Ecto neural progenitor cell (in vitro differentiated cells): Measurements from ENCODE around the gene DPH2.

Source experiments
- DNase-seq: peaks from one replicate; pipeline ENCODE4 v3.0.0-alpha.2; 2018; ENCODE audit warnings: low spot score

The DPH2 gene

DNA sequence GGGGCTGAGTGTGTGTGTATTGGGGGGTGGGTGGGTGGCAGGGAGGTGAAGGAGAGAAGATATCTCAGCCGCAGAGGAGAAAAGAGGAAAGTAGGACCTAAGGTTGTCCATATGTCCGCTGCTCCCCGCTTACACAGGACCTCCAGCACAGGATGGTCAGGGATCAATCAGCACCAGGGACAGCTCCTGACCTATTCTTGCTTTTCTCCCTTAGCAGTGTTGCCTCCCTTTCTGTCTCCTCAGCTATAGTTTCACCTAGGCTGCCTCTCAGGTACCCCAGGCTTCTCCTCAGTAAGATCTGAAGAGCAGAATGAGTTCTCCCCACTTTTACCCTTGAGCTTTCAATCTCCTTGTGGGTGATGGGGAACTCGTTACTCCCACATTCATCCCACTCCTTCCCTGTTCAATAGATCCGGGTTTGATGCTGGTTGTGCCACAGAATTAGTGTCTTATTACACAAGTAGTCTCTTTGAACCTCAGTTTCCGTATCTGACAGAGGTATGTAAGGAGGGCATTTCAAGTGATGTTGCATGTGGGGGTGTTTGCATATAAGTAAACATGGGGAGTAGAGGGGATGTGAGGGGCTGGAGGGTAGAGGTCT lies 1.4 kb upstream of the DPH2 start:
- DNase-seq, result no peak

DNA sequence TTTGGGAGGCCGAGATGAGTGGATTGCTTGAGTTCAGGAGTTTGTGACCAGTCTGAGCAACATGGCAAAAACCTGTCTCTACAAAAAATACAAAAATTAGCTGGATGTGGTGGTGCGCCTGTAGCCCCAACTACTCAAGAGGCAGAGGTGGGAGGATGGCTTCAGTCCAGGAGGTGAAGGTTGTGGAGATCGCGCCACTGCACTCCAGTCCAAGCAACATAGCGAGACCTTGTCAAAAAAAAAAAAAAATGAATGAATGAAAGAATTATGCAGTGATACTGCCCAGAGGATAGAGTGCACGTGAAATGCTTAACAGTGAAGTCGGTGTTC lies 429 bp upstream of the DPH2 start:
- DNase-seq, result no peak

DNA sequence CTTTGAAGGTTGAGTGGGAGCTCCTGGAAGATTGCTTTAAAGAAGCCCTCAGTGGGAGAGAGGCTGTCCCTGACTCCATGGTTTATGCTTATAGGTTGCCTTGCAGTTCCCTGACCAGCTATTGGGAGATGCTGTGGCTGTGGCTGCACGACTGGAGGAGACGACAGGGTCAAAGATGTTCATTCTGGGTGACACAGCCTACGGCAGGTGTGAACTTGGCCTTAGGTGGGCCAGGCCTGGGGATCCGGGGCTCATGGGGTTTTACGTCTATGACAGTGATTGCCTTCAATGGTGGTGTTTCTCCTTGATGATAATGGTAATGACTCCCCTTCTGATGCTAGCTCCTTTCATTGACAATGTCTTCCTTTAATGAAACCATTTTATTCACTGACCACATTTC lies 692 bp downstream of the DPH2 start:
- DNase-seq, result no peak

DNA sequence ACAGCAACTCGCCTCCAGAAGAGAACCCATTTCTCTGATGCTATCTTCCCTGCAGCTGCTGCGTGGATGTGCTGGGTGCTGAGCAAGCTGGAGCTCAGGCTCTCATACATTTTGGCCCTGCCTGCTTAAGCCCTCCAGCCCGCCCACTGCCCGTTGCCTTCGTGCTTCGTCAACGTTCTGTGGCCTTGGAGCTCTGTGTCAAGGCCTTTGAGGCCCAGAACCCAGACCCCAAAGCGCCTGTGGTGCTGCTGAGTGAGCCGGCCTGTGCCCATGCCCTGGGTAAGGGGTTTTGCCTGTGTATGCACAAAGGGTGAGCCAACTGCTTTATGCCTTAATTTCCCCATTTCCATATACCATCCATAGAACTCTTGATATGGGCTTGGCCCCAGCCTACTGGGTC lies 1.1 kb downstream of the DPH2 start:
- DNase-seq, result no peak

DNA sequence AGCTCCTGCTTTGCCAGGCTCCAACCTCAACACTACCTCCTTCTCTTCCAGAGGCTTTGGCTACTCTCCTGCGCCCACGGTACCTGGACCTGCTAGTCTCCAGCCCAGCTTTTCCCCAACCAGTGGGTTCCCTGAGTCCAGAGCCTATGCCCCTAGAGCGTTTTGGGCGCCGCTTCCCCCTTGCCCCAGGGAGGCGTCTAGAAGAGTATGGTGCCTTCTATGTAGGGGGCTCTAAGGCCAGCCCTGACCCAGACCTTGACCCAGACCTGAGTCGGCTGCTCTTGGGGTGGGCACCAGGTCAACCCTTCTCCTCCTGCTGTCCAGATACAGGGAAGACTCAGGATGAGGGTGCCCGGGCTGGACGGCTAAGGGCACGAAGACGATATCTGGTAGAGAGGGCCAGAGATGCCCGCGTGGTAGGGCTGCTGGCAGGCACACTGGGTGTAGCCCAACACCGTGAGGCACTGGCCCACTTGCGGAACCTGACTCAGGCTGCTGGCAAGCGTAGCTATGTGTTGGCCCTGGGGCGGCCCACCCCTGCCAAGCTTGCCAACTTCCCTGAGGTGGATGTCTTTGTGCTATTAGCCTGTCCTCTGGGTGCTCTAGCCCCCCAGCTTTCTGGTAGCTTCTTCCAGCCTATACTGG lies 1.6 kb downstream of the DPH2 start:
- DNase-seq, result no peak

DNA sequence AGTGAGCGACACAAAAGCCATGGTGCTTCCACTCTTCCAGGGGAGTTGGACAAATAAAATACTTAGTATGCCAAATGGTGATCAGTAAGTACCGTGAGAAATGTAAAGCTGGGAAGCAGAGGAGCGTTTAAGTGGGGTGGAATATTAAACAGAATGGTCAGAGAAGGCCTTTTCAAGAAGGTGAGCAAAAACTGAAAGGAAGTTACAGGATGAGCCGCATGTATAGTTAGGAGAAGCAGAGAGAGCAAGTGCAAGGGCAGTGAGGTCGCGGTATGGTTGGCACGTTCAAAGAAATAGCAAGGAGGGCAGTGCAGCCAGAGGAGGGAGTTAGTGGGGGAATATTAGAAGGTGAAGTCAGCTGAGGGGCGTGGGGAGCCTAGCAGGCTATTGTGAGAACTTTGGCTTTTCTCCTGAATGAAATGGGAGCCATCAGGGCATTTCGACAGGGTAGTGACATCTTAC lies 4.2 kb downstream of the DPH2 start:
- no peak for DNase-seq

DNA sequence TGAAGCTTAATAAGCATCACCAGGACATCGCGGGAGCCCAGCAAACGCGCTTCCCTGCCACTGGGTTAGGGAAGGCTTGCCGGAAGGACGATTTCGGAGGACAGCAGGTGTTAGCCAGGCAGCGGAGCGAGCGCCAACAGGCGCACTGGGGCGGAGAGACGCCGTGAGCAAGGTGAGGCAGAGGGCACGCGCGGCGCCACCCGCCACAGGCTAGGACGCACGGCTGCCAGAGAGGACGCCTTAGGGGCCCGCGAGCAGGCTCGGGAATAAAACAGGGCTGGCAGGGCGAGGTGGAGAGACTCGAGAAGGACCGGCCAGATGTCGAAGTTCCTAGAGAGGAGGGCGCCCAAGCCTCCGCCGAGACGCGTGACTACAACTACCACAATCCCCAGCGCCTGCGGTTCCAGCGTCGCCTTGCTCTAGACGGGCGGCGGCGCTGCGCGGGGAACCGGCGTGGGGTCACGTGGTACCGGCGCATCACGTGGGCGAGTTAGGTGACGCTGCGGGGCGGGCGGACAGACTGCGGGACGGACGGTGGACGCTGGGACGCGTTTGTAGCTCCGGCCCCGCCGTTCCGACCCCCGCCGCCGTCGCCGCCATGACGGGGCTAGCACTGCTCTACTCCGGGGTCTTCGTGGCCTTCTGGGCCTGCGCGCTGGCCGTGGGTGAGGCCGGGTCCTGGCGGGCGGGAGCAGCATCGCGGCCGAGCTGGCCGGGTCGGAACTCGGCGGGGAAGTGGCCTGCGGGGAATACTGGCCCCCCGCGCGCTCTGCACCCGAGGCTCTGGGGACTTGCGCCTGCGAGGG lies 4.8 kb downstream of the DPH2 start, which contains the start of gene ATP6V0B:
TSS of gene ATP6V0B (plus strand) at position 518 of the 806 bp plus-strand sequence. CDS start at position 599, 81 bp downstream.
- DNase-seq, result peak; percentile 97

DNA sequence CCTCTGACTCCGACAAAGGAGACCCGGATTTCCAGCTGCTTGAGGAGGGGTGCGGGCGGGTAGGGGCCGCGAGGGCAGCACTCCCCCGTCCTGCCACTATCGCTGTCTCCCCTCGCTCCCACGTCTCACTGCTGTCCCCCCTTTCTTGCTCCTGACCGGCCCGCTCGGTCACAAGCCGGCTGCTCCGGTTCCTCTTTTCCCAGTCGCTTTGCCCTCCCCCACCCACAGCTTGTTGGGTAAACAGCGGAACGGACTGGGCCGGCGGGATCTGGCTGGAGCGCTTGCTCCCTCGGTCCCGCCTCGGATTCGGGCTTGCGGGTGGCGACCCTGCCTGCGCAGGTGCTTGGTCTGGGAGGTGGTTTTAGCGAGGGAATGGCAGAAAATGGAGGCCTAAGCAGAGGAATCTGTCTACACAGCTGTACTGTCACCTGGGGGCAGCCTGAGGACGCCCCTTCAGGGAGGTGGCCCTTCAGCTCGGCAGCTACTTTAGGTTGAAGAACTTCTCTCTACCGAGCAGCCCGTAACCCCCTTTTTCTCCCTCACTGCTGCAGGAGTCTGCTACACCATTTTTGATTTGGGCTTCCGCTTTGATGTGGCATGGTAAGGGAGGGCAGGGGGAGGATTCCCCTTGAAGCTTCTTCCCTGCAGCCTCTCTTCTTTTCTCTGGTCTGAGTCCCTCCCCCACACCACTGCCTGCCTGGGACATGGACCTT lies 5.6 kb downstream of the DPH2 start:
- no peak for DNase-seq

DNA sequence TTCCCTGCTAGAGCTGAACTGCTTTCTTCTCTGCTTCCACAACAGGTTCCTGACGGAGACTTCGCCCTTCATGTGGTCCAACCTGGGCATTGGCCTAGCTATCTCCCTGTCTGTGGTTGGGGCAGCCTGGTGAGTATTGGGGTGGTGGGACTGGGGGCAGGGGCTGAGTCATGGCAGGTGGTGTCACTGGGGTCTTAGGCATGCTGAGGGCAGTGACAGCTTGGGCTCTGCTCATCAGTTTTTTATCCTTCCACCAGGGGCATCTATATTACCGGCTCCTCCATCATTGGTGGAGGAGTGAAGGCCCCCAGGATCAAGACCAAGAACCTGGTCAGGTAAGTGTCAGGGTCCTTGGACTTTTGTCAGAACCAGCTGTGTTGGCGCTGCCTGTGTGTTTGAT lies 6.2 kb downstream of the DPH2 start:
- no peak for DNase-seq

DNA sequence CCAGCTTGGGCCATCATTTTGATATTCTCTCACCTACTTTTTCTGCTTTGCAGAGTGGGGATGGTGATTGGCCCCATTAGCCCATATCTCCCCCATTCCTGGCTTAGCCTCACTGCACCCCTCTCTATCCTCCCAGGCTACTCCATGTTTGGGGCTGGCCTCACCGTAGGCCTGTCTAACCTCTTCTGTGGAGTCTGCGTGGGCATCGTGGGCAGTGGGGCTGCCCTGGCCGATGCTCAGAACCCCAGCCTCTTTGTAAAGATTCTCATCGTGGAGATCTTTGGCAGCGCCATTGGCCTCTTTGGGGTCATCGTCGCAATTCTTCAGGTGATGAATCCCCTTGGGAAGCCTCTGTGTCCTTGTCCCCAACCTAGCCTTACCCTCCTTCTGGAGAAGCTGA lies 7.1 kb downstream of the DPH2 start:
- no peak for DNase-seq

DNA sequence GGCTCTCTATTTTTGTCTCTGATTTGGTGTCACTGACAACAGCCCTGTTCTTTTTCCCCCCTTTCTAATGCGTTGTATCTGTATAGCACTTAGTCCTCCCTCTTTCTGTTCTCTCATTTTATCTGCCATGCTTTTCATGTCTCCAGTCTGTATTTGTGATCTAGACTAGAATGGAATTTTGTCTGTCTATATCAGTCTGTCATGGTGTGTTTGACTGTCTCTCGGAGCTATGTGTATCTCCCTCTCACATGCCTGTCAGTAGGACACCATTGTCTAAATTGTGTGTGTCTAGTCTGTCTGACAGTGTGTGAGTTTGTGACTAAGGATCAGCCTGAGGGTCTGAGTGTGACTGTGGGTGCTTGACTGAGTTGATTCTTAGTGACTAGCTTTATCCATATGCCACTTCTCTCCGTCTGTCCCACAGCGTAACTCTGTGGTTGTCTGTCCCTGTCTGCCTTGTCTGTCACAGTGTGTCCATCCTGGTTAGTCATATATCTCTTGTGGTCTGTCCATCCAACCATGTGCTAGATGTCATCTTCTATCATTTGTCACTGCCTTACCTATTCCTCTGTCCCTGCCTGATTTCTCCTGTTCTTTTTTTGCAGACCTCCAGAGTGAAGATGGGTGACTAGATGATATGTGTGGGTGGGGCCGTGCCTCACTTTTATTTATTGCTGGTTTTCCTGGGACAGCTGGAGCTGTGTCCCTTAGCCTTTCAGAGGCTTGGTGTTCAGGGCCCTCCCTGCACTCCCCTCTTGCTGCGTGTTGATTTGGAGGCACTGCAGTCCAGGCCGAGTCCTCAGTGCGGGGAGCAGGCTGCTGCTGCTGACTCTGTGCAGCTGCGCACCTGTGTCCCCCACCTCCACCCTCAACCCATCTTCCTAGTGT lies 7.8 kb downstream of the DPH2 start:
- DNase-seq, result no peak

DNA sequence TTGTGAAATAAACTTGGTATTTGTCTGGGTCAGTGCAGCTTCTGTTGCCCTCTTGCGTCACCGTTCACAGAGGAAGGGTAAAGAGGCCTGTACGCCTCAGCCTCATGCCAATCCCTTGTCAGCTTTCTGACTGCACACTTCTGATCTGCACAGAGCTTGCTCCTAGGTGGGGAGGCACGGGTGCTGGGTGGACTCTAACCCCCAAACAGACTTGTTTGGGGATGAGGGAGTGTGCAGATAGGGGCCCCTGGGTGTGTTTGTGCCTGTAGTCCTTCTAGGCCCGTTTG lies 8.4 kb downstream of the DPH2 start:
- DNase-seq, result no peak

DNA sequence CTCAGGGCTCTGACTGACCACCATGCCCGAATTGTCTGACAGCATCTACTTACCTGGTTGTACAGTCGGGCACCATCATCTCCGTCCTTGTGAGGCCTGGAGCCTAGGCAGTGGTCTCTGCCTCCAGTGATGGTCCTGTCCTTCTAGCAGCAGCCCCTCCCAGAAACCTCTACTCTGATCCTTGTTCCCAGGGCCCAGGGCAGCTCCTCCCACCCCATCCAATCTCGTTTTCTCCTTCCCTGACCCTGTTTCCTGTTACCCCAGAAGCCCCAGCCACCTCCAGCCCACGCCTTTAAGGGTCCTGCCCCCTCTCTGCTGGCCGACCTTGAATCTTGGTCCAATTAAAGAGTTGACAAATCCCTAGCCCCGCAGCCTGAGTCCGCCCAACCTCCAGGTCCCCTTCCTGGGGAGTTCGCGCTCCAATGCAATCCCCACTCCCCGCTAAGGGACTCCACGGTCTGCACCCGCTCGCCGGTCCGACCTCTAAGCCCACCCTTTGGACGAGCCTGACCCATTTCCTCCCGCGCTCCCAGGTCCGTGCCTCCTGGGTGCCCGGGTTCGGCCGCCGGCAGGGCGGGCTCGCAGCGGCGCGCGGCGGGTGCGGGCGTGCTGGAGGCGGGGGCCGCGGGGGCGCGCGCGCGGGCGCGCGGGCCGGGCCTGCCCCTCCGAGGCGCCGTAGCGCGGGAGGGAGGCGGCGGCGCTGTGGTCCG lies 8.9 kb downstream of the DPH2 start, which contains the start of gene B4GALT2:
TSS of gene B4GALT2 (plus strand) at position 660 of the 710 bp plus-strand sequence. CDS start 1,951 bp downstream, outside the sequence.
- peak; percentile 63 for DNase-seq

DNA sequence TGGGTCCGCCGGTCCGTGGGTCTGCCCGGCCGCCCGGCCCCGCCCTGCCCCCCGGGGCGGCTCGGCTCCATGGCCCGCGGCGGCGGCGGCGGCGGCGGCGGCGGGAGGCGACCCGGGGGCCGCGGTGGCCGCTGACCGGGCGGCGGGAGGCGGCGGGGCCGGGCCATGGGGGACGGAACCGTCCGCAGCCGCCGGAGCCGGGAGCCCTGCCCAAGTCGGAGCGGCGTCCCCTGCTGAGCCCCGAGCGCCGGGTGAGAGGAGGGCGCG lies 9.4 kb downstream of the DPH2 start:
- no peak for DNase-seq

DNA sequence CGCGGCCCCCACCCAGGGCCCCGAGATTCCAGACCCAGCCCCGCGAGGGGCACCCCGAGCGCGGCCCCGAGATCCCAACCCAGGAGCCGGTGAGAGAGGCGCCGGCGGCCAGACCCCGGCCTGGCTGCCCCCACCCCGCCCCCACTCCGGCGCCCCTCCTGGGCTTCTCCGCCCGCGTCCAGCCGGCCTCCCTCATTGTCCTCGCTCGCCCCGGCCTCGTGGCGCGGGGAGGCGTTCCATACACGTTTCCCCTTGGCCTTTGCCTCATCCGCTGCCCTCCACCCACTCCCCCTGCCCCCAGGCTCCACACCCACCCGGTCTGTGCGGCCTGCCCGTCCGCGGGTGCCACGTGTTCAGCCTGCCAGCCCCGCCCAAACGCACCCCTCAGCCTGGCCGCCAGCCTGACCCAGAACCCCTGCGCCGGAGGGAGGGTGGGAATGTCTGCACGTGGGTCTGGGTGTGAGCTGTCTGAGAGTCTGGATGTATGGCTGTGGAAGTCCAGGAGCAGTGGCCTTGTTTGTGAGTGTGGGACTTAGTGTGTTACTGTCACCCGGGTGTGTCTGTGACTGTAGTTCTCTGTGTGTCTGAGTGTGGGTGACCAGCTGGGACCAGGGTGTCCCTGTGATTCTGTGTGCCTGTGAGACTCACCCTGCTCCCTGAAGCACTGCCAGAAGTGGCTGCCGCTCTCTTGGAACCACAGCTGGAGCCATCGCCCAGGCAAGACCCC lies 9.9 kb downstream of the DPH2 start:
- peak; percentile 71 for DNase-seq

DNA sequence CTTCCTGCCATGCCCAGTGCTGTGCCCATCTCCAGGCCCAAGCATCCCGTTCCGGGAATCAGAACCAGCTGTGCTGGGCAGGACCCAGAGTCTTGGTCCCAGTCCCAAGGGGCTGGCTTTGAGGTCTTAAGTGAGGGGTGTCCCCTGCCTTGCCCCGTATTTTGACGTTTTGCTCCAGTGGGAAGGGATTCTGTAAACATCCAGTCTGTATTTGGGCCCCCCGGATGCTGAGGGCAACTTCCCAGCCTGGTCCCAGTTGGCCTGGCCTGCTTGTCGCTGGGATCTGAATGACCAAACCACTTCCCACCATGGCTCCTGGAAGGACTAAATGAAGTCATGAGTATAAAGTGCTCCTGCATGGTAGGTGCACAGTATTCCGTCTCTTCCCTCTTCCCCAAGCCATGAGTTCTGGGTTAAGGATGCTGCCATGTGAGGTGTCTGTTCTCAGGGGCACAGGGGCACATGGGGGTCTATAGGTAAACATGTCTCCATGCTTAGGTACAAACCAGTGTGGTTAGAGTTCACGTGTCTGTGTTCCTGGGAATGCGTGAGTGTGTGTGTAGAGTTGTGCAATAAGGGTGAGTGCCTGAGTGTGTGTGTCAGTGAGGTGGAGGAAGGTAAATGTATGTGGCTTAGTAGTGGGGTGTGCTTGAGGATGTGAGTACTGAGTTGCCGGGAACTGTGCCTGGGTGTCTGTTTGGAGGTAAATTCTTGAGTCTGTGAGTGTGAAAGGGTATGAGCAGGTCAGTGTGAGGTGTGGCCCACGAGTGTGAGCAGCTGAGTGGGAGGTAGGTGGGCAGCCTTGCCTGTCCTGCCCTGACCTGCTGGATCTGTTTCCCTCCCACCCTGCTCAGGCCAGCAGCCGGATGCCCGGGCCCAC lies 10.7 kb downstream of the DPH2 start:
- DNase-seq, result no peak

DNA sequence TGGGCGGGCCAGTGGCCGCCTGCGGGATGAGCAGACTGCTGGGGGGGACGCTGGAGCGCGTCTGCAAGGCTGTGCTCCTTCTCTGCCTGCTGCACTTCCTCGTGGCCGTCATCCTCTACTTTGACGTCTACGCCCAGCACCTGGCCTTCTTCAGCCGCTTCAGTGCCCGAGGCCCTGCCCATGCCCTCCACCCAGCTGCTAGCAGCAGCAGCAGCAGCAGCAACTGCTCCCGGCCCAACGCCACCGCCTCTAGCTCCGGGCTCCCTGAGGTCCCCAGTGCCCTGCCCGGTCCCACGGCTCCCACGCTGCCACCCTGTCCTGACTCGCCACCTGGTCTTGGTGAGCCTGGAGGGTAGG lies 11.3 kb downstream of the DPH2 start:
- DNase-seq, result no peak

DNA sequence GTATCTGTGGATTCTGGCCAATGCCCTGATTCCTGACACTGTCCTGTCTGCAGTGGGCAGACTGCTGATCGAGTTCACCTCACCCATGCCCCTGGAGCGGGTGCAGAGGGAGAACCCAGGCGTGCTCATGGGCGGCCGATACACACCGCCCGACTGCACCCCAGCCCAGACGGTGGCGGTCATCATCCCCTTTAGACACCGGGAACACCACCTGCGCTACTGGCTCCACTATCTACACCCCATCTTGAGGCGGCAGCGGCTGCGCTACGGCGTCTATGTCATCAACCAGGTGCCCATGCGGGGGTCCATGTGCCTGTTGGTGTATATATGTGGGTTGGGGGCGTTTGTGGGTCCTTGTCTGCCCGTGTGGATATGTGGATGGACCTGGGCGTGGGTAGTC lies 11.8 kb downstream of the DPH2 start:
- DNase-seq, result no peak

DNA sequence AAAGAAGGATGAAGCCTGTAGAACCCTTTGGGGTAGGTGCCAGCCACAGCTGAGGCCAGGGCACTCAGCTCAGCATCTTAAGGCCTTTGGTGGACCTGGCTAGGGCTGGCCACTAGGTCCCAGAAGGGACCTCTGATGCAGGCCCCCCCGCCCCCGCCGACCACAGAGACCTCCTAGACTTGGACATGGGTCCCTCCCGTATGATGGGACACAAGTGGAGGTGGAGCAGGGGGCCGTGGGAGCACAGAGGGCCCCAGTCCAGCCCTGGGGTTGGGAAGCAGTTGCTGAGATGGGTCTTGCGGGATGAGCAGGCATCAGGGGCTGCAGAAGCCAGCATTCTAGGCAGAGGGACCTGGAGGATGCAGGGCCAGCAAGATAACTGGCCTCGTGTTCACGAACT lies 12.4 kb downstream of the DPH2 start:
- no peak for DNase-seq

DNA sequence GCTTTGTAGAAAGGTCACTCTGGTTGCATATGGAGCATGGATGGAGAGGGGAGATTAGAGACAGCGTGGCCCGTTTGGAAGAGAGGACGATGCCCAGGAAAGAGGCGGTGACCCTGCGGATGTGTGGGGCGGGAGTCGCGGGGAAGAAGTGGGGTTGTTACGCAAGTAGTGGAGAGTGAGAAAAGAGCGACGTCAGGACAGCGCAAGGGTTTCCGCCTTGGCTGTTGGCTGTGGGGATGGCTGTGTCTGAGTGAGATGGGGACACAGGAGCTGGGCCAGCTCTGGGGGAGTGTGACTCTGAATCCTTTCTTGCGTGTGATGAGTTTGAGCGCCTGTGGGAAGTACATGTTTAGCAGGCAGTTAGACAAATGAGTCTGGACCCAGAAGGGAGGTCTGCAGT lies 13.0 kb downstream of the DPH2 start:
- no peak for DNase-seq
